Type B pancreatic cell (in vitro differentiated cells): Measurements from ENCODE around the gene VANGL2. TPM values are rescaled to one million over a fixed set of nuclear protein-coding genes. Genes with fewer than 3 reads are reported as not detected.

Experiments
- DNase-seq: peaks from one replicate; pipeline ENCODE4 v3.0.0; 2021; ENCODE audit warnings: mixed read lengths; ENCODE audit not compliant: unreplicated experiment; ENCODE audit errors: extremely low spot score
- H3K27ac Mint-ChIP-seq: 2 replicates; pipeline ENCODE4 v1.8.0; 2021; ENCODE audit warnings: mild to moderate bottlenecking, mixed read lengths
- H3K27me3 Mint-ChIP-seq: 2 replicates; pipeline ENCODE4 v1.8.0; 2021; ENCODE audit warnings: mixed read lengths
- H3K36me3 Mint-ChIP-seq: 2 replicates; pipeline ENCODE4 v1.8.0; 2021; ENCODE audit warnings: mixed read lengths
- H3K4me1 Mint-ChIP-seq: one replicate; pipeline ENCODE4 v1.8.0; 2021; ENCODE audit warnings: mixed read lengths; ENCODE audit not compliant: unreplicated experiment
- H3K4me3 Mint-ChIP-seq: 2 replicates; pipeline ENCODE4 v1.8.0; 2021; ENCODE audit warnings: mild to moderate bottlenecking, mixed read lengths
- H3K9me3 Mint-ChIP-seq: 2 replicates; pipeline ENCODE4 v1.8.0; 2021; ENCODE audit warnings: mixed read lengths
- long read RNA-seq: library from polyadenylated mRNA; unstranded; transcript quantifications from one replicate; pipeline ENCODE4 v2.0.0, GENCODE V29; 2020
- total RNA-seq: library from RNA; stranded (reverse); gene quantifications from 2 replicates; pipeline ENCODE4 v1.2.1, GENCODE V29; 2021; ENCODE audit warnings: low replicate concordance
- TF ChIP-seq, protein P1 (sequence below): fragments of 200-600 bp; sonication (generic); conservative IDR thresholded peaks from 2 replicates; pipeline ENCODE4 v1.5.0; 2021; ENCODE audit warnings: antibody characterized with exemption, mild to moderate bottlenecking

Gene VANGL2
- total RNA-seq, result 19.8 and 67.3 TPM in 2 replicates
- long read RNA-seq, partial matches to known transcripts, result 0 of 1 reads
- long read RNA-seq, other reads (novel, unspliced or antisense), result 1 of 1 reads

- Mint-ChIP-seq H3K9me3 (no peaks in the 10 kb centered on the region), H3K27me3 (peaks cover 5% of the 10 kb centered on the region), H3K4me3 (peak within 1 kb of the TSS; percentile 90), H3K27ac (peak within 1 kb of the TSS; percentile 58), H3K4me1 (peaks cover 47% of the 10 kb centered on the region), H3K36me3 (peaks cover 4% of the 10 kb centered on the region)
- DNase-seq, result peak; percentile 92
- TF ChIP-seq, protein P1, sequence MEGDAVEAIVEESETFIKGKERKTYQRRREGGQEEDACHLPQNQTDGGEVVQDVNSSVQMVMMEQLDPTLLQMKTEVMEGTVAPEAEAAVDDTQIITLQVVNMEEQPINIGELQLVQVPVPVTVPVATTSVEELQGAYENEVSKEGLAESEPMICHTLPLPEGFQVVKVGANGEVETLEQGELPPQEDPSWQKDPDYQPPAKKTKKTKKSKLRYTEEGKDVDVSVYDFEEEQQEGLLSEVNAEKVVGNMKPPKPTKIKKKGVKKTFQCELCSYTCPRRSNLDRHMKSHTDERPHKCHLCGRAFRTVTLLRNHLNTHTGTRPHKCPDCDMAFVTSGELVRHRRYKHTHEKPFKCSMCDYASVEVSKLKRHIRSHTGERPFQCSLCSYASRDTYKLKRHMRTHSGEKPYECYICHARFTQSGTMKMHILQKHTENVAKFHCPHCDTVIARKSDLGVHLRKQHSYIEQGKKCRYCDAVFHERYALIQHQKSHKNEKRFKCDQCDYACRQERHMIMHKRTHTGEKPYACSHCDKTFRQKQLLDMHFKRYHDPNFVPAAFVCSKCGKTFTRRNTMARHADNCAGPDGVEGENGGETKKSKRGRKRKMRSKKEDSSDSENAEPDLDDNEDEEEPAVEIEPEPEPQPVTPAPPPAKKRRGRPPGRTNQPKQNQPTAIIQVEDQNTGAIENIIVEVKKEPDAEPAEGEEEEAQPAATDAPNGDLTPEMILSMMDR, result peak; percentile 21
Measured at GRCh38 chr1:160400223-160400645, at the start of gene VANGL2. Gene VANGL2 (plus strand): TSS chr1:160400564. CDS start chr1:160415838, 15,274 bp downstream.

- Mint-ChIP-seq H3K36me3 (peaks cover 17% of the 10 kb centered on the region), H3K27ac (no peak overlapping the region), H3K4me3 (no peak overlapping the region), H3K4me1 (no peaks in the 10 kb centered on the region), H3K9me3 (no peaks in the 10 kb centered on the region), H3K27me3 (no peaks in the 10 kb centered on the region)
- no peak for DNase-seq
- TF ChIP-seq, protein P1, result no peak
Measured at GRCh38 chr1:160351629-160352028, 48.7 kb upstream of the VANGL2 start.

DNA sequence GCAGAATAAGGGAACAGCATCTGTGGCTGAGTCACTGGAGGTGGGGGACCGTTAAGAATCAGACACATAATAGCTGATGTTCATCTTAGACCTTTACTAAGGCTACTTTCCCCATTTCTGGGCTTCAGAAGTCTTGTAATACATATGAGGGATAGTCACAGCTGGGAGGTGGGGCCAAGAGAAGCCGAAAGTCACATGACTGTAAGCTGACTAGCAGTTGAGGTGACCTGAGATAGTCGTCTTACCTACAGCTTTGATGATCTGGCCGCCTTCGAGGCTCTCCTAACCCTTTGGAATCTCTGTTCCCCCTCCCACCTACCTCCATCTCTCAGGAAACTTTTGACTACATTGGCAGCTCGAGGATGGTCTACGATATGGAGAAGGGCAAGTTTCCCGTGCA is 47.8 kb upstream of the VANGL2 start:
- TF ChIP-seq, protein P1, result no peak
- Mint-ChIP-seq H3K4me1 (no peaks in the 10 kb centered on the region), H3K36me3 (peaks cover 20% of the 10 kb centered on the region), H3K27me3 (no peaks in the 10 kb centered on the region), H3K9me3 (no peaks in the 10 kb centered on the region), H3K4me3 (no peak overlapping the region), H3K27ac (no peak overlapping the region)
- no peak for DNase-seq

GRCh38 chr1:160353223-160353622 is 47.1 kb upstream of the VANGL2 start:
- H3K9me3 Mint-ChIP-seq, result no peaks in the 10 kb centered on the region
- TF ChIP-seq, protein P1, result no peak
- H3K4me3 Mint-ChIP-seq, result no peak overlapping the region
- DNase-seq, result no peak
- no peaks in the 10 kb centered on the region for H3K4me1 Mint-ChIP-seq
- no peaks in the 10 kb centered on the region for H3K27me3 Mint-ChIP-seq
- no peak overlapping the region for H3K27ac Mint-ChIP-seq
- peaks cover 23% of the 10 kb centered on the region for H3K36me3 Mint-ChIP-seq

GRCh38 chr1:160354388-160354985 is 45.9 kb upstream of the VANGL2 start:
- peaks cover 31% of the 10 kb centered on the region for H3K36me3 Mint-ChIP-seq
- H3K4me1 Mint-ChIP-seq, result no peaks in the 10 kb centered on the region
- no peak overlapping the region for H3K27ac Mint-ChIP-seq
- H3K4me3 Mint-ChIP-seq, result no peak overlapping the region
- DNase-seq, result no peak
- no peaks in the 10 kb centered on the region for H3K27me3 Mint-ChIP-seq
- TF ChIP-seq, protein P1, result peak; percentile 76
- H3K9me3 Mint-ChIP-seq, result no peaks in the 10 kb centered on the region
